ENCODE measurements around the gene ATF6B.

The ATF6B gene

GRCh38 chr6:32127717-32128592, at the start of gene ATF6B:
Gene ATF6B, minus strand, starts transcription at chr6:32128246. Its CDS starts 39 bp downstream, at chr6:32128207.
- DNase-seq (ENCODE audit: low spot score): peak; percentile 99

DNA sequence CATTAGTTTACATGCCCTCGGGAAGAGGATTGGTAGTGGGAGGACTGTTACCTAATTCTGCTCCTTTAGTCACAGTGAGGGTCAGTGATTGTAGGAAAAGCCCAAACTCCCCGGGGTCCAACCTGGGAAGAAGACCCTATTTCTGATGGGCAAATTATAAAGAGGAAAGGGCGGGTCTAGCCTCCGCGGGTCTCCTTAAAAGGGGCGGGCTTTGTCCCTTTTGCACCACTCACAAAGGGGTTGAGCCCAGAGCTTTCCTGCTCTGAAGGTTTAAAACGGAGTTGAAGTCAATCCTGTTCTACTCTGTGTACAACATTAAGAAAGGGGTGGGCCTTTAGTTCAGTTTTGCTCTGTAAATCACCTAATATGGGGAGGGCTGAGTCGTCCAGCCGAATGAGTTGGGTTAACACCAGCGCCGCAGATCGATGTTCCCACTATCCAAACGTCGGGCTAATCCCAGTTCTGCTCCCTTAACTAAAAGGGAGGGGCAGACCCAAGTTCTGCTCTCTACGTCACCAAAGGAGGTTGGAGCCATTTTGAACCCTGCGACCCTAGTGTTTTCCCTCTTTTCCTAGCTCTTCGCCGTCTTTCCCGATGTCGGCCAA, 49.2 kb upstream of the ATF6B start:
- DNase-seq (ENCODE audit: low spot score): peak; percentile 58

DNA sequence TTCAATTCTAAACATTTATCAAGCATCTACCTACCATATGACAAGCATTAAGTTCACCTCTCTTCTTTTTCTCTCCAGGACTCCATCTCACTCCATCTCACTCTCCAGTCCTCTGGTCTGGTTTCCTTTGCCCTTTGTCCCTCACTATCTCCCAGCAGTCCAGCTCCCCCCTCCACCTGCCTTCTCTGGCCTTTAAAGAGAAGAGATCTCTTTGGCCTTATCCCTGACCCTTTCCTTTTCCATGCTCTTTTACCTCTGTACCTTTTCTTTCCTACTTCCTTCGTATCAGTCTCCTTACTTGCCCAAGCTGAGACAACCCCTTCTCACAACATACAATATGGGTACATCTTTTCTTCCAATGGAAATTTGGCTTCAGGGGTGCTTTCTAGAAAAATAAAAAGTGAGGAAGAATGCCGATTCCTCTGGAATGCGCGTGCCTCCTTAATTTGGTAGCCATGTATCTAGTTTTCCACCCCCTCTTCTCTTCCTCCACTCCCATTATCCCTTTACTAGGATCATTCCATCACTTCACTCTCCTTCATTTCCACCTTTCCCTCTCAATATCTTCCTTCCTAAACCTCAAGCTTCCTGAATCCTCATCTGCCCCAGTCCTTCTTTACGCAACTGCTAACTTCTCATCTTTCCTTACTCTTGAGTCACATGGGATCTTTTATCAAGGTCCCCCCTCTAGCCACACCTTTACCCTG, 48.6 kb upstream of the ATF6B start:
- no peak for DNase-seq (ENCODE audit: low spot score)

DNA sequence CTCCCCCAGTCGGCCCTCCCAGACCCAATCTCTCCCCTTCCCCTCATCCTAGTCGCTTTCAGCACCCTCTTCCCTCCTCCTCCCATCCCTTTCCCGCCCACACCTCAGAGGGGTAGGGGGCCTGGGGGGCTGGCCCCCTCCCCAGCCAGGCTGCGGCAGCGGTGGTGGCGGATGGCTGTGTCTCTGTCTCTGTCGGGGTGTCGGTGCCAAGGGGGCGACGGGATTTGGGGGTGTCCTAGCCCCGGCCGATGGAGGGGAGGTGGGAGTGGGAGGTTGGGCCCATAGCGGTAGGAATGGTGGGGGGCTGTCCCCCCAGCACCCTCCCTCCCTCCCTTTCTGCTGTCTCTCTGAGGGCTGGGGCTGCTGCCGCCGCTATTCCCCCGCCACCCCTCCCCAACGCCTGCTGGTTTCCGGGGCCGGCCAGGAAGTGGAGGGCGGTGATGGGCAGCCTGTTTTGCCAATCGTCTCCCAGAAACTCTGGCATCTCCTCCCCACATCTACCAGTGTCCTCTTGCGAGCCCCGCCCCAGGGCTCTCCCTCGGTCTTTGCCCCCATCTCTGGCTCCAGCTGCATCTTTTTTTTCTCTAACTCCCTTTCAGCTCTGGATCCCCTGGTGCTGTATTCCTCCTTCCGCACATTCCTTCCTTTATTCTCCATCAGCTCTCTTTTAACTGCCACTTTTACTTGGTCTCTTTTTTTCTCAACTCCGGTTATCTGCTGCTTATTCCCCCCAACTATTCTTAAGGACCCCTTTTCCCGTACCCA, 47.8 kb upstream of the ATF6B start, which contains the start of gene AGPAT1:
Gene AGPAT1, minus strand, starts transcription at position 374 of the 765 bp plus-strand sequence. CDS start 4,588 bp downstream, outside the sequence.
- peak; percentile 98 for DNase-seq (ENCODE audit: low spot score)

GRCh38 chr6:32175322-32175710, 47.3 kb upstream of the ATF6B start:
- no peak for DNase-seq (ENCODE audit: low spot score)

- DNase-seq (ENCODE audit: low spot score): no peak
These were observed 46.4 kb upstream of the ATF6B start for GRCh38 chr6:32174416-32174815.

- DNase-seq (ENCODE audit: low spot score): no peak
These were observed 45.1 kb upstream of the ATF6B start for GRCh38 chr6:32173051-32173727.

DNA sequence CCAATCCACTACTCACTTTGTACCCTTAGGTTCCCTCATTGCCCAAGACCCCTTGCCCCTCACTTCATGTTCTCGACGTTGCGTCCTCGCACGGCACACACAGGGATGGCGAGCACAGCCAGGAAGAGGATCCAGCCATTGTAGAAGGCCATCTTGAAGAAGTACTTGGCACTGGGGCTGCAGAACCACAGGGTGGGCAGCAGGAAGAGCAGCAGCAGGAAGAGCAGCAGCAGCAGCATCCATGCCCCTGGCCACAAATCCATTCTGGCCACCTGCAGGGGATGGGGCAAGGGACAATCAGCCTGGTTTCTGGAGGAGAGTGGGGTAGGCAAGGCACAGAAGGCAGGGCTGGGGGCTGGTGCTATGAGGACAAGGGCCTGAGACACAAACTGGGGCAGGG, 43.2 kb upstream of the ATF6B start:
- no peak for DNase-seq (ENCODE audit: low spot score)

DNA sequence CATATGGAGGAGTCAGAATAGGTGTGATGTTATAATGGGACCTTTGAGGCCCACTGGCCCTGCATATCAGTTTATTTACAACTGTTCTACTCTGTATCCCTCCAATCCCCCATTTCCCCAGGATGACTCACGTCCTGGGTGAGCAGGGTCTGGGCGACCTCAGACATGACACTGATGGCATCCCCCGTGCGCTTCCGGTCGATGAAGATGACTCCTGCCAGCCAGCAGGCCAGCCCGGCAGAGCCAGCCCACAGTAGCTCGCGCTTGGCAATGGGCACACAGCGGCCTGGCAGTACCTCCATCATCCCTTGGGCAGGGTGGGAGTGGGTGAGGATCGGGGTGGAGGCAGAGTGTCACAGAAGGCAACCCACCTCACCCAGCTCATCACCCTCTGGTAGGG, 42.2 kb upstream of the ATF6B start:
- no peak for DNase-seq (ENCODE audit: low spot score)

DNA sequence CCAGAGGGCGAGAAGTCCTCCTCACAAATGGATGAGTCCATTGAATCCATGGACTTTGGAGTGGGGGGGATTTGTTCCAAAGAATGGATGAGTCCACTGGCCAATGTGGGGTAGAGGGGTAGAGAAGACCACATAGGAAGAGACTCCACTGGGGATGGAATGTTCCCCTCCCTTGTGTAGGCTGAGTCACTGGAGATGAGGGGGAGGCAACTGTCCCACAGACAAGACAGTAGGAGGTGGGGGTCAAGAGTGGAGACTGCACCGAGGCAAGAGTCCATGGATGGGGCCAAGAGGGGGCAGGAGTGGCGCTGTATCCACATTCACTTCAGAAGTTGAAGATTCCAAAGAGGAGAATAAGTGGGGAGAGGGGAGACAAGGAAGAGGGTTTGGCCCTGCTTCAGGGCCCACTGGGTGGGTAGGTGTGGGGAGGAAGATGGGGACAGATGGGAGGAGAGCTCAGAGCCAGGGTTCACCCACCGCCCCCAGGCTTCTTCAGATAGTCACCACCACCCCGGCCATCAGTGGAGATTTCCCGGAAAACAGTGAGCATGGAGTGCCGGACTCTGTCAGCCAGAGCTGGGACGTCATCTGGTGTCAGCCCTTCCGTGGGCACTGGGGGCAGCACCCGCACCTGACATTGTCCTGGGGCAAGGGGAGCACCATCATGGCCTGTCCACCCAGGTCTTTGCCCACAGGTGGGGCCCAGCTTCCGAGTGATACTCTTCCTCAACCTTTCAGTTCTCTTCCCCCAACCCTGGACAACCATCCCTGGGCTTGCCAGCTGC, 41.0 kb upstream of the ATF6B start:
- no peak for DNase-seq (ENCODE audit: low spot score)

- DNase-seq (ENCODE audit: low spot score): no peak
These were observed 40.3 kb upstream of the ATF6B start for GRCh38 chr6:32168350-32168749.

DNA sequence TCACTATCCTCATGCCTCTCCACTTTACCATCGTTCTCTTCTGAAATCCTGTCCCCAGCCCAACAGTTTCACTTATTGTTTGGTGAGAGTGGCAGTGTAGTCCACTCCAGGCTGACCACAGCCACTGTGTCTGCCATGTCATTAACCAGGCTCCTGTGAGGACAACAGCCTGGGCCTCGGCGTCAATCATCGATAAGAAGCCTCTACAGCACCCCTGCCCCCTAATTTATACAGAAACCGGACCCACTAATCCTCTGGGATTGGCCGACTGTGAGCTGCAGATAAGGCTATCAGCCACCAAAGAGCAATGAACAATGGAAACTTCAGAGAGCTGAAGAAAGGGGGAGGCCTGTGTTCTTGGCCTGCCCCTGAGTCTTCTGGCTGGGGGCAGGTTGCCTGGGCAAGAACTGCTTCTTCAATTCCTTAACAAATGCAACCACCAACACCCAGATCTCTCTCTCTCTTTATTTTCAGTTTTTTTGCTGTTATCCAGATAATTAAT, 39.8 kb upstream of the ATF6B start:
- no peak for DNase-seq (ENCODE audit: low spot score)

DNA sequence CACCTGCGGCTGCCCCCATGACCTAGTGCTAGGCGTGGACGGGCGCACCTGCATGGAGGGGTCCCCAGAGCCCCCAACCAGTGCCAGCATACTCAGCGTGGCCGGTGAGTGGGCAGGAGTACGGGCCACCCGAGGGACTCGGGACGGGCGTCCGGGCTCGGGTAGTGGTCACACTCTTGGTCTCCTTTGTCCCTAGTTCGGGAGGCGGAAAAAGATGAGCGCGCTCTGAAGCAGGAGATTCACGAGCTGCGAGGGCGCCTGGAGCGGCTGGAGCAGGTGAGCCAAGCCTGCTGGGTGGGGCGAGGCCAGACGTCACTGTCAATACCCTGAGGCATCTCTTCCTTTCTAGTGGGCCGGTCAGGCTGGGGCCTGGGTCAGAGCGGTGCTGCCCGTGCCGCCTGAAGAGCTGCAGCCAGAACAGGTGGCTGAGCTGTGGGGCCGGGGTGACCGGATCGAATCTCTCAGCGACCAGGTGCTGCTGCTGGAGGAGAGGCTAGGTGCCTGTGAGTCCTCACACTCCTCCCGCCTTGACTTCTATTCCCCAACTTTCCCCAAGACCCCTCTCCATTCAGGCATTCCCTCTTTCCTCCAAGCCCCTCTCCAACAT, 39.2 kb upstream of the ATF6B start:
- no peak for DNase-seq (ENCODE audit: low spot score)

DNA sequence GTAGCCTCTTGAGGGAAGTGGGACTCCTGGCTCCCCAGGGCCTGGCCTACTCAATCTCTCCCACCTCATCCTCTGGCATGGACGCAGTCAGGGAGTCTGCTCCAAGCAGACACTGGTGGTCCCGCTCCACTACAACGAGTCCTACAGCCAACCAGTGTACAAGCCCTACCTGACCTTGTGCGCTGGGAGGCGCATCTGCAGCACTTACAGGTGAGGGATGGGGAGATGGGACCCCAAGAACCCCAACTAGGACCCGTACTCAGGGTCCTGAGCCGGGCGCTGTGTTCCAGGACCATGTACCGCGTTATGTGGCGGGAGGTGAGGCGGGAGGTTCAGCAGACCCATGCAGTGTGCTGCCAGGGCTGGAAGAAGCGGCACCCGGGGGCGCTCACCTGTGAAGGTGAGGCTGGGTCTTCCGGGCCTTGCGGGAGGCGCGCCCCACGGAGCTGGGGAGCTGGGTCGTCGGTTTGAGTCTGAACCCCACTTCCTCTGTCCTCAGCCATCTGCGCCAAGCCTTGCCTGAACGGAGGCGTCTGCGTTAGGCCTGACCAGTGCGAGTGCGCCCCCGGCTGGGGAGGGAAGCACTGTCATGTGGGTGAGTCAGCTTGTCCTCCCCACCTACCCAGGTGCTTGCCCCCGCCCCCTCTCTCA, 38.5 kb upstream of the ATF6B start:
- DNase-seq (ENCODE audit: low spot score): no peak

DNA sequence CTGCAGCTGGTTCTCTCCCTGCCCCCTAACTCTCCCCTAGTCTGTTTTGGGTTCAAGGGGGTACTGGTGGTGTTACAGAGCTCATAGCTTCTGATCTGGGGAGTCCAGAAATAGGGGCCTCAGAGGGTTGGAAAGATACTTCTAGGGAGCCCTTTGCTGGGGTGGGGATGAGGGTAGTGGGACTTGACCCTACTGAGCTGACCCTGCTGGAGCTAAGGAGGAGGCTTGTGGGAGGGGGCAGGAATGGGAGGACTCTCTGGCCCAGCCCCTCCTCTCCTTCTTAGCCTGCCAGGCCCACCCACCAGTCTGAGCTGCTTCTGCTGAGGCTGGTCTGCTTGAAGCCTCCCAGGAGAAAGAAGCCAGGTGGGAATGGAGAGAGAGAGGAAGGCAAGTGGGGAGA, 36.2 kb upstream of the ATF6B start, which contains the start of gene EGFL8:
Gene EGFL8, plus strand, starts transcription at position 301 of the 400 bp plus-strand sequence. CDS start 1,571 bp downstream, outside the sequence.
- no peak for DNase-seq (ENCODE audit: low spot score)

DNA sequence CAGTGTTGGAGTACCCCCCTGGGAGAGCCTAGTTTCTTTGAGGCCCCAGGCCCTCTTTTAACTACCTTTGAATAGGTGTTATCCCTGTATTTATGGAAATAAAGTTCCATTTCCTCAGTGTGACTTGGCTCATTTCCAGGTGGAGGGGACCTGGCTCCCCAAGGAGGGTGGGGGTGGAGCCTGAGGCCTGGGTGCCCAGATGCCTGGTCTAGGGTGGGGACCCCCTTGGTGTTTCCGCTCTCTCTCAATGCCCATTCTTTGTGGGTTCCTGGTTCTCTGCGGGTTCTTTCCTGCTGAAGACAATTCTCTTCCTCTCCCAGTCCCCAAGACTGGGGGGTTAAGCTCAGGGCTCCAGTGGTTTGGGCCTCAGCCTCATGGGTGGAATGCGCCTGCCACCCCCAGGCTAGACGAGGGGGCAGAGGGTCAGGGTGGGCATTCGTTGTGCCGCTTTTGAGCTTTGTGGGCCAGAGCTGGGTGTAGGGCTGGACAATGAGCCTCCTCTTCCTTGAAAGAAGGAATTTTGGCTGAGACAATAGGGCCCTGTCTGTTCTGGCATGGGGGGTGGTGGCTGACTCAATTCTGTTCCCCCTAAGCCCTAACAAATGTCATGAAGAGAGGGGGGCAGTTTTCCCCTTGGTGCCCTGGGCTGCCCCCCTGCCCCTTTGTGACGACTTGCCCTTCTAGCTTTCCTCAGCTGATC, 35.7 kb upstream of the ATF6B start:
- no peak for DNase-seq (ENCODE audit: low spot score)

DNA sequence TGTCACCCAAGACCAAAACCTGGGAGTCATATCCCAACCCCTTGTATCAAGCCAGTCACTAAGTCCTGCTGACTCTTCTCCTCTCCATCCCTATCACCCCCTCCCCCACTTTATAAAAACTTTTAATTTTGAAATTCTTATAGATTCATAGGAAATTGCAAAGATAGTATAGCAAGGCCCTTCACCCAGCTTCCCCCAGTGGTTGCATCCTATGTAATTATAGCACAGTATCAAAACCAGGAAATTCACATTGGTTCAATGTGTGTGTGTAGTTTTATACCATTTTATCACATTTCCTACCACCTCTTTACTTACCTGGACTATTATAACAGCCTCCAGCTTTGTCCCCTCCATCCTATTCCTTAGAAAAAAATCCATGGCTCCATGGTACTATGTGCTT, 30.0 kb upstream of the ATF6B start:
- no peak for DNase-seq (ENCODE audit: low spot score)

GRCh38 chr6:32156891-32157290, 28.8 kb upstream of the ATF6B start:
- DNase-seq (ENCODE audit: low spot score): no peak

All from CD4-positive, alpha-beta T cell treated with Interleukin-2 at 100 ng/mL for 4 hours (primary cell).